Activated T-helper 1 cell treated with Interleukin-2 at 50 U/mL for 16 hours (primary cell): Measurements from ENCODE around the gene COLEC12.

ENCODE experiments used
- DNase-seq: peaks from one replicate; pipeline ENCODE4 v3.0.0-alpha.2; 2020; ENCODE audit warnings: low read depth

The COLEC12 gene

DNA sequence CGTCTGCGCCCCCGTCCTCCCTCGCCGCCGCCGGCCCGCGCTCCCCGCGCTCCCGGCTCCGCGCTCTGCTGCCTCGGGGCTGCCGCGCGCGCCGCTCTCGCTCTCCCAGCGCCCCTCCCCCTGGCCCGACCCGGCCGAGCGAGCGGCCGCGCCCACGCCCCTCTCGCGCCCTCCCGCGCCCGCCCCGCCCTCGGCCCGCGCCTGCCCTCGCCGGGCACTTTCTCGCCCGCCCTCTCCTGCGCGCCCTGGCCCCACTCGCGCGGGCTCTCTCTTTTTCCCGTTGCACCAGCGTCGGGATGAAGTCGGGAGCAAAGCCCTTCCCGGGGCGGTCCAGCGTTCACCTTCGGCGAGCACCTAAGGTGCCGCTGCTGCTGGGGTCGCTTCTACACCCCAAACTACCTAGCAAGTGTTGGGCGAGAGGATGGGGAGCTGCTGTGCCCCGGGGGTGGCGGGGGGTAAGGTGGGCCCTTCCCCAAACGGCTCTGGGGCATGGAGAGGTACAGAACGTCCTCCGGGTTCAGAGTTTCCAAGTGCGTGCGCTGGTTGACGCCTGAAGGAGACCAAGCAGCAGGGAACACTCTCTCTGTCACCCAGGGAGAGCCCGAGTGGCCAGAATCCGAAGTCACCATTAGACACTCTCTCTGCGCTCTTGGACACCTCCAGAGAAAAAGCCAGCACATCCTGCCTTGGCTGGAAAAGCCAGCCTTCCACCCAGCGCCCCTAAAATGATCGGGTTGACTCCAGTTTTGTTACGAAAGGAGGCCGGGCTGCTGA is at the start of gene COLEC12:
COLEC12 (minus strand) TSS at position 70 of the 774 bp plus-strand sequence. CDS start 187 bp downstream, outside the sequence.
- DNase-seq: no peak

DNA sequence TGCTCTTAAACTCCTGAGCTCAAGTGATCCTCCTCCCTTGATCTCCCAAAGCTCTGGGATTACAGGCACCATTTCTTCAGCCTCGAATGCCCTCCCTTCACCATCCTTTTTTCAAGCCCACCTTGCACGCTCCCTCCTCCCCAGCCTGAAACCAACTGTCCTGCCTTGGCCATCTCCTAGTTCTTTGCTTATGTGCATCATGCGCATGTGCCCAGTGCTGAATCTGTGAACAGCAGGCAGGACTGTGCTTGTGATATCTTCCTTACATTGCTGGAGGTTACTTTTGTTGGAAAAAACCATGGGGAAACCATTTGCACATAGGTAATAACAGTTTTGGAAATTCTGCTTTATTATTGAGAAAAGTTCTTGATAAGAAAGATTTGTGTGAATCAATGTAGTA is 49.5 kb upstream of the COLEC12 start:
- DNase-seq: no peak

DNA sequence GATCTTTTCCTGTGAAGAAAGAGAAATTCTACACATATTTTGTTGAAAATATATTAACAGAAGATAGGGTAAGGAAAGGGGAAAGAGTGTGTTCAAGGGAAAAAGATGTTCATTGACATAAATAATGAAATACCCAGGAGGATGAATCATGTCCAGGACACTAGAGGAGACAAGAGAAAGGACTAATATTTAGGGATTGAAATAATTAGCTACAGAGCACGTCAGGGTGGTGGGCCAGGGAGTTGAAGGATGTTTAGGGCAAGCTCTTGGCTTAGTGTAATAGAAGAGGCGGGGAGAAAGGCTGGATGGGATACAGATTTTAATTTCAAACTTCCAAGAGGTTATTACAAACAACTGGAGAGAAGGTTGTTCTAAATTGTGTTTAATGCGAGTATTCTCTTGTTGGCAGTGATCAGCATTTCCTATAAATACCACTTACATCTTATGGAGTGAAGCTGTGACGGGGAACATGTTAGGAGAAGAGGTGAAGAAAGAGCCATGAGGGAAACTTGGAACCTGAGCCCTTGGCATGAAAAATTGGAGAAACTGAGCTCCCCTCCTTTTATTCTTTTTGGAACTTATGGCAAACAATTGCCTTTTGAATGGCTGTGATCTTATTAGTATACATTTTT is 43.1 kb upstream of the COLEC12 start:
- DNase-seq: no peak

DNA sequence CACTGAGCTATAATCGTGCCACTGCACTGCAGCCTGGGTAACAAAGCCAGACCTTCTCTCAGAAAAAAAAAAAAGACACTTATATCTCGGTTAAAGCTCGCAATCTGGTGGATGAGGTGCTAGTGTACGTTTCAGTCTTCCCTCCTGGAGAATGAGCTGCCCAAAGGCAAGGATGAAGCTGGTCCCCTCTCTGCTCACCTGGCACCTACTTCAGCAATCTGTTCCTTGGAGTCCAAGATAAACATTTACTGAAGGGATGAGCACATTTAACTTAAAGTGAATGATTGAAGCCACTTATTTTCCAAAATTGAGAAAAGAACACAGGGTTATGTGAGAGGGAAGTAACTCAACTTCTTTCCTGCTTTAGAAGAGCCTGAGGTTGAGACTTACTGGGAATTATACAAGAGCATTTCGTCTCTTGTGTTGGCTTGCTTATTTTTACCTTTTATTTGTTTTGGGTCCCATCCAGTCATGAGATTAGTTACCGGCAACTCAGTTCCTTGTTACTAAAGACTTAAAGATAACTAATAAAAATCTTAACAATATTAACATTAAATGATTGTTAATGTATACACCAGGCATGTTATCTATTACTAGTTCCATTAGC is 33.6 kb upstream of the COLEC12 start:
- no peak for DNase-seq

DNA sequence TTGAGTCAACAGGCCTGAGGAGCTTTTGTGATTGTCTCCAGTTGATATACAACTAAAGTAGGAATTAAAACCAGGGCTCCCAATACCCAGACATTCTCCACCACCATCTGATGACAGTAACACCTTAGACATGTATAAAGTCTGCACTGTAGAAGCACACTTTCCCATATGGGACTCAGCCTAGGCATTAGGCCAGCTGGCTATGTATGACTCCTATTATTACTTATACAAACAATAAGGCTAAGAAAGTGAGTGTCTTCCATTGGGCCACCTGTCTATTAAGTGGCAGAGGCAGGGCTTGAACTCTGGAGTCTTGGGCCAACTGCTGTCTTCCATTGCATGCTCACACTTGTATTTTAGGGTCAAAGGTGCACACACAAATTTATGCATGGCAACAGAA is 32.1 kb upstream of the COLEC12 start:
- DNase-seq: no peak

DNA sequence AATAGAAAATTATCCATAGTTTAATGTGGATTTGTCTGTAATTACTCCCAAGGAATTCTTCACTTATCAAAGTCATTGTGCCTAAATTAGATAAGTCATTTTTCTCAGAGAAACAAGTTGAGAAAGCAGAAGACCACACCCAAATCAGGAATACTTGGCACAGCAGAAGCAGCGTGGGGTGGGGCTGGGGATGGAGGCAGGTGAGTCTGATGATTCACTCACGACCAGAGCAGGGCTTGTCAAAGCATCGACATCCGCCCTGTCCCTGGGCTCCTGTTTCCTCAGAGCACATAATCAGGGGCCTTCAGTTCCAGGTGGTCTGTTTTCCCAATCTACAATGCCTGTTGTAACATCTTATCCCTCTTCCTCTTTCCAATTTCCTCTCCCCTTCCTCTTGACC is 31.5 kb upstream of the COLEC12 start:
- no peak for DNase-seq

DNA sequence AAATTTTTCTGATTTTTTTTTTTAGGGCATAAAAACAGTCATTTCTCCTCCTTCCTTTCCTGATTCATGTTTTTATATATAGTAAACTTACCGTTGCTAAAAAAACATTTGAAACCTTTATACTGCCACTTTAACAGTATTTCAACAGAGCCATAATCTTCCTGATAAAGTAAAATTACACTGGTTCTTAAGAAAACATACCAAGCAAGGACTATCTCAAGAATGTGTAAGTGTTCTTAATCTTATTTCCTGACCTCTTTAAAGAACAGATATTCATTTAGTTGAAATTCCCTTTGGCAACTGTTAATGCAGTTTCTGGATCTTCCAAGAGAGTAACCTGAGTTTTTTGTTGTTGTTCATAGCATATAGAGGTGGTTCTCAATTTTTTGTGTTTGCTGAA is 26.6 kb upstream of the COLEC12 start:
- no peak for DNase-seq

DNA sequence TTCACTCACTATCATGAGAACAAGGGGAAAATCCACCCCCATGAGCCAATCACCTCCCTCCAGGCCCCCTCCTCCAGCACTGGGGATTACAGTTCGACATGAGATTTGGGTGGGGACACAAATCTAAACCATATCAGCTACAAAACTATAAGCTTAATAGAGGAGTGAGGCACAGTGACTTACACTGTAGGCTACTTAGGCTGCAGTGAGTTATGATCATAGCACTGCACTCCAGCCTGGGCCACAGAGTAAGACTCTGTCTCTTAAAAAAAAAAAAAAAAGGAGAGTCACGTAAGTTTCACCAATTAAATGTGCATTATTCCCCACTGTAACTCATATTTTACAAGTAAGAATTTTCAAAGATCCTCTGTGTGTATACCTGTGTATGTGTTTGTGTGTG is 26.2 kb upstream of the COLEC12 start:
- DNase-seq: no peak

DNA sequence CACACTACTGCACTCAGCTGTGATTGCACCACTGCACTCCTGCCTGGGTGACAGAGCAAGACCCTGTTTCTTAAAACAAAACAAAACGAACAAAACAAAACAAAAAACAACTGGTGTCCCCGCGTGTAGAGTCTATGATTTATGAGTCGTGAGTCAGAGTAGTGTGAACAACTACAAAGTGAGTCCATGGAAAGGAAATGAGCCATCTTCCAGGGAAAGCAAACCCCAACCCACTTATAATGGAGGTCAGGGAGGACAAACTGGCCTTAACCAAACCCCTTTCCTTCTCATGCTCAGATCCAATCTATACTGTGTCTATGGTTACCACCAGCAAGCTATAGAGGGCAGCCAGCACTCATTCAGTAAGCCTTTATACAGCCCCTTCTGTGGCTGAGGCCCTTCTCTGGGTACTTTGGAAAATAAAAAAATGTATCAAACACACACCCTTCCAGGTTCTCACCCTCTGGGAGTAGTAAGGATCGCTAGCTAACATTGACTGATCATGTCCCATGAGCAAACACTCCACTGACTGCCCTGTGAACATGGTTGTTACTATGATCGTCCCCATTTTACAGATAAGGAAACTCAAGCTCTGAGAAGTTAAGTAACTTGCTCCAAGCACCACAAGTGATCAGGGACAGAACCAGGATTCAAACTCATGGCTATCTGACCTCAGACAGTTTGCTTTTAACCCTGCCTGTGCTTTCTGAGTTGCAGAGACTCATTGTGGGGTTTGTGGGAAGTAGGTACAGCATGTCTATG is 24.7 kb upstream of the COLEC12 start:
- DNase-seq: no peak

DNA sequence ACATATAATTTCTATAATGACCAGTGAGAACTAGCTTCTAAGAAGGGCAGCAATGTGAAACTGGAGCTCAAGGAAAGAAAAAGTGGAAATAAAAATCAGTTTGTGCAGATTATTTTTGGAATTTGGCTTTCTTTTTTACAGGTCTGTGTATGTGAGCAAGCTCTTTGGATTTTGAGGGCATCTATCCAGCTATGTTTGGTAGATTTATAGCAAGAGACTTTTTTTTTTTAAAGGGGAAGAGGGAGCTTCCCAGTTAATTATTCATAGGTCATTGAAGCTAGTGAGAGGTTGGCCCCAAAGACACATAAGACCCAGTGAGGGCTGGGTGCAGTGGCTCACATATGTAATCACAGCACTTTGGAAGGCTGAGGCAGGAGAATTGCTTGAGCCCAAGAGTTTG is 24.0 kb upstream of the COLEC12 start:
- no peak for DNase-seq

DNA sequence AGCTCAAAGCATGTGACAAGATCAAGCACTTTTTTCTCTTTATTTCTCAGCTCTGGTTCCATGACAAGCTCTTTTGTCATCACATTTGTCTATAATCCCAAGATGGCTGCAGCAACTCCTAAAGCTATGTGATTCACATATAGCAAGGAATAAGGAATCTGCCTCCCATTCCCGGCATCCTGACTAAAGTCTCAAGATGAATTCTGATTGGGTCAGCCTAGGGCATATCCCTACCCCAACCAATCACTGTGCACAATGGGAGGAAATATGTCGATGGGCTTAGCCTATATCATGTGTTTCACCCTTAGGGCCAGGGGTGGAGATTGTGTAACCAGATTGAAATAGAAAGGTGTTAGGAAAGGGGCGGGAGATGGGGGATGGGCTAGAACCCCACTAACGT is 23.1 kb upstream of the COLEC12 start:
- DNase-seq: no peak

DNA sequence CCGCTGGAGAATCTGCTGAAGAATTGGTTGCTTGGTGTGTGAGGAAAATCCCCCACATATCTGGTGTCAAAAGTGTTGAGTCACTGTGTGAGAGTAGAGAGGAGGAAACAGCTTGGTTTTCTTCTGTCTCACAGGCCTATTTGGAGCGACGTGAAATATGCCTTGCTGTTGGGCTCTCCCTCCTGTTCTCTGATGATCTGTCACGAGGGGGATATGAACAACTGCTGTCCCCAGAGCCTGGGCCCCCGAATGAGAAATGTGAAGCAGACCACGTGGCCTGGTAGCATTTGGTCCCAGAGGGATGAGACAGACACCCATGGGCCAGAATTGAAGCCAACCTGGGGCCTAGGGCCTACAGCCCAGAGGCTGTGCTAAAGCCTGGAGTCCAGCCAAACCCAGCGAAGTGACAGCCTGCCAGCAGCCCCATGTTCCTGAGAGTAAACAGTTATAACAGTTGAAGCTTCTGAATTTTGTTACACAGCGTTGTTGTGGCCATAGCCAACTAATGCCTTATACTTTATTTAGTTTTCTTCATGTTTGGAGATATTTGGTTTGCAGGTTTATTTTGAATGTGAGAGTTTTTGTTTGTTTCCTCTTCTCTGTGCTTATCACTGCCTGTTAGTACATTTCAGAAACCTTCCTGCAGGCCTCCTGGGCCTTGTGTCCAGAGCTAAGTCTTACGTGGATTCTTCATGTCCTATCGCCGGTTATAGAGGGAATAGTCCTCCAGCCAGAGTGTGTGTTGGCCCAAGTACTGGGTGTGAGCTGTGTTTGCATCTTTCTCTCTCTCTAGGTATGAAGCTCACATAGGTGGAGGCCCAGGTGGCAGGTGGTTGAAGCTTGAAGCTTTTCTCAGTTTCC is 18.7 kb upstream of the COLEC12 start:
- no peak for DNase-seq

DNA sequence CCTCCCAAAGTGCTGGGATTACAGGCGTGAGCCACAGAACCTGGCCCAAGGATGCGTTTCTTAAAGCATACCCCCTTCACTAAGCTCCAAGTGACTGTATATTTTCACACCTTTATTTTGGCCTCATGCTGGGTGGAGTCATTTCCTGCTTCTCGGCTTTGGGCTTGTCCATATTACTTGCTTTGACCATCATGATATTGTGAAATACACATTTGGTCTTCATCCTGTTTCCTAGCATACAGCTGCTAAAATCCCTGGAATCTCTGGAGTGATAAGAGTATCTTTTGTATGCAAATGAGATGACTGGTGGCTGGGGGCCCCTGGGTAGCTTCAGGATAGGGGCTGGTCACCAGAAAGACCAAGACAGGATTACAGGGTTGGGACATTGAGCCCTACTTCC is 17.6 kb upstream of the COLEC12 start:
- DNase-seq: no peak

DNA sequence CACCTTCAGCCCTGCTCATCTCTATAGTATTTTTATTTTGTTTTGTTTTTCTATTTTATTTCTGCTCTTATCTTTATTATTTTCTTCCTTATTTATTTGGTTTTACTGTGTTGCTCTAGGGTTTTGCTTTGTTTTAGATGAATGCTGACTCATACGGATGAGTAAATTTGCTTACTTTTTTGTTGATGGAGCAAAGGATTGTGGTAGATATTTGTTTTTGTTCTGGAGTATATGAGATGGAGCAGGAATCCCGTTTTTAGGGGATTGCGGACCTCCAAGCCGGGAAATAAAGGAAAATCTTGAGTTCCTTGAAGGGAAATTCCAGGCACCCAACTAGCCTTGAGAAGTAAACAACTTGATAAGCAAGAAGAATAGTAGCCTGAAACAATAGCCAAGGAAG is 15.3 kb upstream of the COLEC12 start:
- DNase-seq: no peak

DNA sequence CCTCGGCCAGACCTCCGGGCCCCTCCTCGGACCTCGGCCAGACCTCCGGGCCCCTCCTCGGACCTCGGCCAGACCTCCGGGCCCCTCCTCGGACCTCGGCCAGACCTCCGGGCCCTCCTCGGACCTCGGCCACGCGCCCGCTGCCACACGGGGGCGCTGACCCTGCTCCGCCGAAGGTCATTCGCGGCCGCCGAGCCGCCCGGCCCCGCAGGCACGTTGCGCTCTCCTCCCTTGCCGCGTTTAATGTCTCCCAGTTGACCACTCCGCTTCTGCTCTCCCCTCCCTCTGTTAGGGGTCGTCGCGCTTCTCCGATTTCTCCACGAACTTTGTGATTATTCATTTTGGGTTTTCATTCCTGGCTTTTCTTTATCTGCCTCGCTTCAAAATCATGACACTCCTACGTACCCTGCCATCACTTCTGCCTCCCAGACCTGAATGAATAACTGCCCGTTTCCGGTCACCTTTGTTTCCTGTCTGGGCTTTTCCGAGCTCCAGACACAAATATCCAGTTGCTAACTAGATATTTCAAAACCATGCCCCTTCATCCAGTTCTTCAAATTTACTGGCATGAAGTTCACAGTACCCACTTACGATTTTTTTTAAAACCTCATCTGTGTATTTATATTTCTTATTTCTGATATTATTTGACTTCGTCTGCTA is 14.8 kb upstream of the COLEC12 start:
- no peak for DNase-seq

DNA sequence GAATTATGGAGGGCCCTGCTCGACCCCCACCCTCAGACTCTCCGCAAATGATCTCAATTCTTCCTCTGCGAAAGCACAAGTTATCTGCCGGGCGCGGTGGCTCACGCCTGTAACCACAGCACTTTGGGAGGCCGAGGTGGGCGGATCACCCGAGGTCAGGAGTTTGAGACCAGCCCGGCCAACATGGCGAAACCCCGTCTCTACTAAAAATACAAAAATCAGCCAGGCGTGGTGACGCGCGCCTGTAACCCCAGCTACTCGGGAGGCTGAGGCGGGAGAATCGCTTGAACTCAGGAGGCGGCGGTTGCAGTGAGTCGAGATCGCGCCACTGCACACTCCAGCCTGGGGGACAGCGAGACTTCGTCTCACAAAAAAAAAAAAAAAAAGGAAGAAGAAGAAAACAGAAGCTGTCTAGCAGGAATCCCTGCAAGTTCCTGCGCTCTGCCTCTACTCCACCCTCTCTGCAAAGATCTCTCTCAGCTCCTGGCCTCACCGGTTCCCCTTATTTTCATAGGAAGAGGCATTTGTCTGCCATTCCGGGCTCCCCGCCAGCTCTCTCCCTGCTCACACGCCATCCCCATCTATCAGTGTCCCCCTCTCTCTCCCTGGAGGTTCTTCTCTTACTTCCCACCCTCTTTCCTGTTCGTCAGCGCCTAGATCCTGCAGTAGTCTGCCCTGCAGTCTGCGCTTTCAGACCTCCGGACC is 13.5 kb upstream of the COLEC12 start:
- DNase-seq: no peak

DNA sequence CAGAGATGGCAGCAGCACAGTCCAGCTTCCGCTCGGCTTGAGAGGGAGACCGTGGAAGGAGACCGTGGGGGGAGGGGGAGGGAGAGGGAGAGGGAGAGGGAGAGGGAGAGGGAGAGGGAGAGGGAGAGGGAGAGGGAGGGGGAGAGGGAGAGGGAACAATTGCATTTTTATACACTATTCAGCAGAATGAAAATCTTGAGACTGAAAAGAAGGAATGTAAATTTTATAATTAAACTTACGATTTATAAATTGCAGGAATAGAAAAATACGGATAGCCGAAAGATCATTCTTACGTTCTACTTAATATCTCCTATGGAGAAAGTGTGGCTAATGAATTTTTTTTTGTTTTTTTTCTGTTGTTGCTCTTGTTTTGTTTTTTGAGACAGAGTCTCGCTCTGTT is 12.5 kb upstream of the COLEC12 start:
- DNase-seq: no peak

DNA sequence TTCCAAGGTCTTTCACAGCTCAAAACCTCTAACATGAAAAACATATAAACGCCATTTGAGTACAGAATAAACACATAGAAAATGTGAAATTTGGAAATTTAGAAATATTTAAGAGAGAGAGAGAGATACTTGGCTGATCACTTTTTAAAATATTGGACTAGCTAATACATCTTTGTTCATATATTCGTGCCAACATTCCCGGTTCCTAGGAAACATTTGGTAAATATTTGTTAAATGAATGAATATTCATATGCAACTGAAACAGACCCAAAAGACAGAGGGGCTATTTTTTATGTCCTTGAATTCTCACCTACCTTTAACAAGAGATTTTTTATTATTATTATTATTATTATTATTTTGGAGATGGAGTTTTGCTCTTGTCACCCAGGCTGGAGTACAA is 8.3 kb upstream of the COLEC12 start:
- DNase-seq: no peak

DNA sequence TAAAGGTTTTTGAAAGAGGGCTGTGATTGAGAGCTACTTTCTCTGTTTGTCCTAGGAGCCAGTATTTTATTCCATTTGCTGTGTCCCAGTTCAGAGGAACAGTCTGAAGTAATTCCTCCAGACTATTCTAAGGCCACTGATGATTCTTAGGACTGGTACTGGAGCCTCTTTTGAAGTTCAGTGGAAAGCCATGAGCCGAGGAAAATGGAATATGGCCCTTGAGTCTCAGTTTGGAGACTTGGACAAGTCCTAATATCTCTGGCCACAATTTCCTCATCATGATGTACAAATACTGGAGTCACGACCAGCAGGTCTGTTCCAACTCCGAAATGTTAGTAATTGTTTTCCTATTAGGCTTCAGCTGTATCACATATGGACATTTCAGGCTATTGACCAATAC is 7.1 kb upstream of the COLEC12 start:
- no peak for DNase-seq

DNA sequence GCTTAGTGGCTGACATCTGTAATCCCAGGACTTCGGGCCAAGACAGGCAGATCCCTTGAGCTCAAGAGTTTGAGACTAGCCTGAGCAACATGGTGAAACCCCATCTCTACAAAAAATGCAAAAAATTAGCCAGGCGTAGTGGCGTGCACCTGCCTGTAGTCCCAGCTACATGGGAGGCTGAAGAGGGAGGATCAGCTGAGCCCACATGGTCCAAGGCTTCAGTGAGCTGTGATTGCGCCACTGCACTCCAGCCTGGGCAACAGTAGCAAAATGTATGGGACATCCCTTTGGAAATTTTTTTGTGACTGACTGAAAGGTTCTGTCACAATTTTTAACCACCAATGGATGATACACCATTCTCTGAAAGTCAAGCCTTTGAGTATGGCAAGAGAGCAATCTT is 6.3 kb upstream of the COLEC12 start:
- no peak for DNase-seq

DNA sequence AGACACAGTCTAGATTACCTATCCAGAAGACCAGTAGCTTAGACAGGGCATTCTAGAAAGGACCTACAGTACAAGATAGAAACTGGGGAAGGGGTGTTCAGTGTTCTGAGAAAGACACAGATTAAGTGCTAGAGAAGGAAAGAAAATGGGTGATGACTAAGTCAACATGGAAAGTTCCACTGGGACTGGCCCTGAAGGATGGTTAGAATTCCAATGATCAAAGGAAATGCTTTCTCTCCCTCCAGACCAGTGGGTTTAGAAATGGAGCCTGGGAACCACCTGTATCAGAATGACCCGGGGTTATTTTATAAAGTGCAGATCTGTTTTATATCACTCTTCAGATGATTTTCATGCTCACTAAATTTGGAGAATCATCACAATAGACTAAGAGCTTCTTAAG is 5.8 kb upstream of the COLEC12 start:
- DNase-seq: no peak
